CD14-positive monocyte (primary cell): ENCODE results near the gene TUBB4B. TPM values are rescaled to one million over a fixed set of nuclear protein-coding genes. Genes with fewer than 3 reads are reported as not detected.

Source experiments
- DNase-seq, 3 donors: peaks; one replicate each; pipeline ENCODE4 v3.0.0-alpha.2; 2011 to 2022
- H2AFZ ChIP-seq: 2 replicates; pipeline ENCODE4 v1.6.0; 2012; ENCODE audit warnings: mild to moderate bottlenecking, low read depth, low read length, inconsistent platforms; ENCODE audit not compliant: insufficient read depth, poor library complexity, severe bottlenecking
- H3K27ac ChIP-seq, 2 donors: 1 replicate in 1 of 2; 2 replicates in 1 of 2; pipeline ENCODE4 v1.5.1; 2012 to 2013; ENCODE audit warnings: low read length in 2 of 2, control low read depth in 1 of 2, inconsistent platforms in 1 of 2, low read depth in 1 of 2, mild to moderate bottlenecking in 1 of 2
- H3K27me3 ChIP-seq, 2 donors: one replicate each; pipeline versions ENCODE4 v1.6.0 to v1.6.1; 2011 to 2013; ENCODE audit warnings: low read length in 2 of 2; ENCODE audit not compliant: control insufficient read depth in 2 of 2, insufficient read depth in 2 of 2
- H3K36me3 ChIP-seq, 2 donors: replicated peaks in 1 of 2; 1 replicate in 1 of 2; 2 replicates in 1 of 2; pipeline versions ENCODE4 v1.5.1 to v1.6.1; 2012 to 2013; ENCODE audit warnings: low read length in 2 of 2, control low read depth in 1 of 2, inconsistent platforms in 1 of 2, mild to moderate bottlenecking in 1 of 2; ENCODE audit not compliant: insufficient read depth in 2 of 2, control insufficient read depth in 1 of 2
- H3K4me1 ChIP-seq, 2 donors: 1 replicate in 1 of 2; 2 replicates in 1 of 2; pipeline versions ENCODE4 v1.5.1 to v1.6.1; 2012 to 2013; ENCODE audit warnings: low read length in 2 of 2, control low read depth in 1 of 2, inconsistent platforms in 1 of 2, mild to moderate bottlenecking in 1 of 2, moderate library complexity in 1 of 2; ENCODE audit not compliant: insufficient read depth in 2 of 2, control insufficient read depth in 1 of 2
- H3K4me2 ChIP-seq: replicated peaks from 2 replicates; pipeline ENCODE3; 2012; ENCODE audit warnings: low read length, moderate library complexity, mild to moderate bottlenecking; ENCODE audit not compliant: poor library complexity, severe bottlenecking; ENCODE audit errors: extremely low read depth
- H3K4me3 ChIP-seq, 3 experiments: fragments of 200-600 bp in 1 of 3; sonication (generic) in 1 of 3; replicated peaks in 1 of 3; 1 replicate in 2 of 3; 2 replicates in 1 of 3; pipeline ENCODE4 v1.5.1; 2011 to 2013; ENCODE audit warnings: low read length in 3 of 3, mild to moderate bottlenecking in 3 of 3, control low read depth in 2 of 3, low read depth in 2 of 3, inconsistent platforms in 1 of 3, moderate library complexity in 1 of 3
- H3K79me2 ChIP-seq: 2 replicates; pipeline ENCODE4 v1.6.0; 2012; ENCODE audit warnings: mild to moderate bottlenecking, control low read depth, inconsistent platforms, low read length, moderate library complexity; ENCODE audit not compliant: insufficient read depth
- H3K9ac ChIP-seq: 2 replicates; pipeline ENCODE4 v1.6.0; 2017; ENCODE audit warnings: low read length, mild to moderate bottlenecking; ENCODE audit not compliant: insufficient read depth, poor library complexity, severe bottlenecking
- H3K9me3 ChIP-seq, 2 donors: replicated peaks in 1 of 2; 1 replicate in 1 of 2; 2 replicates in 1 of 2; pipeline versions ENCODE4 v1.5.1 to v1.6.1; 2012 to 2013; ENCODE audit warnings: low read length in 2 of 2, control low read depth in 1 of 2; ENCODE audit not compliant: control insufficient read depth in 1 of 2, insufficient read depth in 1 of 2
- H4K20me1 ChIP-seq: 2 replicates; pipeline ENCODE4 v1.6.0; 2012; ENCODE audit warnings: mild to moderate bottlenecking, low read length, control low read depth, moderate library complexity; ENCODE audit not compliant: insufficient read depth
- H3K27ac Mint-ChIP-seq, 7 donors: one replicate each; pipeline ENCODE4 v1.8.0; 2020; ENCODE audit warnings: mild to moderate bottlenecking in 7 of 7, mixed read lengths in 7 of 7, moderate library complexity in 6 of 7, inconsistent platforms in 2 of 7
- H3K27me3 Mint-ChIP-seq, 3 donors: one replicate each; pipeline ENCODE4 v1.8.0; 2021 to 2022; ENCODE audit warnings: low read depth in 3 of 3, mild to moderate bottlenecking in 3 of 3, mixed read lengths in 3 of 3, moderate library complexity in 3 of 3, inconsistent platforms in 1 of 3
- H3K36me3 Mint-ChIP-seq, 2 donors: one replicate each; pipeline ENCODE4 v1.8.0; 2020; ENCODE audit warnings: mixed read lengths in 2 of 2, inconsistent platforms in 1 of 2, mild to moderate bottlenecking in 1 of 2
- H3K4me1 Mint-ChIP-seq: one replicate; pipeline ENCODE4 v1.8.0; 2020; ENCODE audit warnings: mild to moderate bottlenecking, mixed read lengths
- H3K4me3 Mint-ChIP-seq, 2 donors: one replicate each; pipeline ENCODE4 v1.8.0; 2020; ENCODE audit warnings: mild to moderate bottlenecking in 2 of 2, mixed read lengths in 2 of 2, moderate library complexity in 1 of 2
- H3K9me3 Mint-ChIP-seq, 7 donors: one replicate each; pipeline ENCODE4 v1.8.0; 2020 to 2022; ENCODE audit warnings: mixed read lengths in 7 of 7, mild to moderate bottlenecking in 6 of 7, moderate library complexity in 6 of 7, inconsistent platforms in 2 of 7
- CTCF ChIP-seq: fragments of 200-600 bp; IDR thresholded peaks from one replicate; pipeline ENCODE4 v1.8.0; 2022; ENCODE audit warnings: antibody characterized with exemption, mild to moderate bottlenecking
- WGBS: methylation state at CpG from one replicate; pipeline ENCODE4 v1.1.5; 2013; ENCODE audit warnings: missing lambda C conversion rate; ENCODE audit not compliant: insufficient coverage; 5-methylcytosine and 5-hydroxymethylcytosine counted together
- intact Hi-C, 2 donors: fragments of 100-400 bp; cut with micrococcal nuclease; formaldehyde crosslinking; loops; one replicate each; pipeline versions ENCODE4 v1.15.0 to v1.15.1; 2023
- polyA plus RNA-seq, 3 donors: library from polyadenylated mRNA; depleted of rRNA in 1 of 3; unstranded in 2 of 3; stranded (reverse) in 1 of 3; fragments of 300-500 nt in 2 of 3; fragments of >200 nt in 1 of 3; fragmentation: Illumina TruSeq in 2 of 3; gene quantifications; 1 replicate in 2 of 3; 2 replicates in 1 of 3; pipeline ENCODE4 v1.2.3, GENCODE V29; 2012 to 2021

The TUBB4B gene
- polyA plus RNA-seq, 3 donors = 58.1 to 284 (median 70.8) TPM

- H3K4me1 ChIP-seq = peaks cover 20 to 25% of the 10 kb centered on the region in 2 donors
- WGBS = 85% methylated on average over 9 of the region's 10 CpGs
Measured at GRCh38 chr9:137192448-137192780, 48.7 kb upstream of the TUBB4B start.

GRCh38 chr9:137192859-137193258 lies 48.2 kb upstream of the TUBB4B start:
- no peak overlapping the region for H3K27ac ChIP-seq
- no peaks in the 10 kb centered on the region for H3K27me3 ChIP-seq
- H3K27ac Mint-ChIP-seq = no peak overlapping the region
- H3K36me3 ChIP-seq = peaks cover 17 to 23% of the 10 kb centered on the region in 2 donors
- H3K4me1 Mint-ChIP-seq = peaks cover 19% of the 10 kb centered on the region
- H3K9me3 ChIP-seq = no peaks in the 10 kb centered on the region
- peaks cover 28% of the 10 kb centered on the region for H3K79me2 ChIP-seq
- H3K9ac ChIP-seq = no peak overlapping the region
- no peak overlapping the region for H2AFZ ChIP-seq
- H3K4me1 ChIP-seq = peaks cover 18 to 24% of the 10 kb centered on the region in 2 donors
- no peak overlapping the region for H3K4me2 ChIP-seq
- intact Hi-C loops = no loop called here
- H3K27me3 Mint-ChIP-seq = no peaks in the 10 kb centered on the region
- H3K4me3 ChIP-seq = no peak overlapping the region
- peaks cover 6 to 30% of the 10 kb centered on the region in 2 donors for H3K36me3 Mint-ChIP-seq
- TF ChIP-seq CTCF = no peak
- no peak overlapping the region for H3K4me3 Mint-ChIP-seq
- H3K9me3 Mint-ChIP-seq = peaks cover 0 to 2% (median 0%) of the 10 kb centered on the region in 7 donors
- no peak for DNase-seq
- 100% methylated on average over 2 of the region's 2 CpGs for WGBS
- H4K20me1 ChIP-seq = peaks cover 32% of the 10 kb centered on the region

More at GRCh38 chr9:137192448-137192780, 48.7 kb upstream of the TUBB4B start:
- Histone ChIP-seq H3K4me2 (no peak overlapping the region), H4K20me1 (peaks cover 31% of the 10 kb centered on the region), H3K9me3 (no peaks in the 10 kb centered on the region), H3K4me3 (no peak overlapping the region), H3K9ac (no peak overlapping the region), H3K79me2 (peaks cover 29% of the 10 kb centered on the region), H3K27ac (no peak overlapping the region), H3K27me3 (no peaks in the 10 kb centered on the region), H2AFZ (no peak overlapping the region), H3K36me3 (peaks cover 17 to 23% of the 10 kb centered on the region in 2 donors)
- no peak for DNase-seq
- Mint-ChIP-seq H3K27me3 (no peaks in the 10 kb centered on the region), H3K36me3 (peaks cover 6 to 32% of the 10 kb centered on the region in 2 donors), H3K27ac (no peak overlapping the region), H3K4me1 (peaks cover 22% of the 10 kb centered on the region), H3K4me3 (no peak overlapping the region), H3K9me3 (peaks cover 0 to 2% (median 0%) of the 10 kb centered on the region in 7 donors)
- no peak for TF ChIP-seq CTCF
- intact Hi-C loops = no loop called here
